ENCODE results near the gene TTLL5.

Gene TTLL5

DNA sequence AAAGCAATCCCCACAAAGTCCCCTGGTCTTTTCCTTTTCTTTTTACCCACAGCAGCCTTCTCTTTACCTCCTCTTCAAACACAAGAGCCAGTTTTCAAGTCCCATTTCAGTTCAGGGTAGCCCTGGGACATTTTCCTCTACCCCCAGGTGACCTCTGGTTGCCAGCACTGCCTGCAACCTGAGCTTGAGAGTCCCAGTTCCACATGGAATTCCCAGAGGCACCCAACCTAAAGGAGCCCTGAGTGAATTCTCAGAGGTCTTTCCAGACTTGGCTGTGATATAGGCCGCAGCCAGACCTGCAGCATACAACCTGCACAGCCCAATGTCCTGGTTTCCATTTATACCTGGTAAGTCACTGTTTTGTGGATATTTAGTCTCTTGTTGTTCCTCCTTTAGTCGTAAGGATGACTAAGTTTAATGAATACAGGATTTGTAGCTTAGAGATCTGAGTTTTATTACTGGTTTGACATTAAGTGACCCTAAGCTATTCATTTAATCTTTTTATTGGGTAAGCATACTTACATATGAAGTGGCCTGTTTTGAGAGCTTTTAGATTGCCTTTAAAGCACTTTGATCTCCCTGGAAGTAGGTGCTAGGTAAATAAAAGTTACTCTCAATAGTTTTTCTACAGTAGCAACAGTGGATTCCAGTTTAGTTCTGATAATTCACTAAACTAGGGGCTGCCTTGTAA lies 160.9 kb downstream of the TTLL5 start (continued):
- TF ChIP-seq, protein P1, sequence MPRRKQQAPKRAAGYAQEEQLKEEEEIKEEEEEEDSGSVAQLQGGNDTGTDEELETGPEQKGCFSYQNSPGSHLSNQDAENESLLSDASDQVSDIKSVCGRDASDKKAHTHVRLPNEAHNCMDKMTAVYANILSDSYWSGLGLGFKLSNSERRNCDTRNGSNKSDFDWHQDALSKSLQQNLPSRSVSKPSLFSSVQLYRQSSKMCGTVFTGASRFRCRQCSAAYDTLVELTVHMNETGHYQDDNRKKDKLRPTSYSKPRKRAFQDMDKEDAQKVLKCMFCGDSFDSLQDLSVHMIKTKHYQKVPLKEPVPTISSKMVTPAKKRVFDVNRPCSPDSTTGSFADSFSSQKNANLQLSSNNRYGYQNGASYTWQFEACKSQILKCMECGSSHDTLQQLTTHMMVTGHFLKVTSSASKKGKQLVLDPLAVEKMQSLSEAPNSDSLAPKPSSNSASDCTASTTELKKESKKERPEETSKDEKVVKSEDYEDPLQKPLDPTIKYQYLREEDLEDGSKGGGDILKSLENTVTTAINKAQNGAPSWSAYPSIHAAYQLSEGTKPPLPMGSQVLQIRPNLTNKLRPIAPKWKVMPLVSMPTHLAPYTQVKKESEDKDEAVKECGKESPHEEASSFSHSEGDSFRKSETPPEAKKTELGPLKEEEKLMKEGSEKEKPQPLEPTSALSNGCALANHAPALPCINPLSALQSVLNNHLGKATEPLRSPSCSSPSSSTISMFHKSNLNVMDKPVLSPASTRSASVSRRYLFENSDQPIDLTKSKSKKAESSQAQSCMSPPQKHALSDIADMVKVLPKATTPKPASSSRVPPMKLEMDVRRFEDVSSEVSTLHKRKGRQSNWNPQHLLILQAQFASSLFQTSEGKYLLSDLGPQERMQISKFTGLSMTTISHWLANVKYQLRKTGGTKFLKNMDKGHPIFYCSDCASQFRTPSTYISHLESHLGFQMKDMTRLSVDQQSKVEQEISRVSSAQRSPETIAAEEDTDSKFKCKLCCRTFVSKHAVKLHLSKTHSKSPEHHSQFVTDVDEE (CRISPR knock-in tag; IDR thresholded peaks at IDR 0.05): no peak
- no peak for TF ChIP-seq GLIS3 (CRISPR knock-in tag; IDR thresholded peaks at IDR 0.05)

DNA sequence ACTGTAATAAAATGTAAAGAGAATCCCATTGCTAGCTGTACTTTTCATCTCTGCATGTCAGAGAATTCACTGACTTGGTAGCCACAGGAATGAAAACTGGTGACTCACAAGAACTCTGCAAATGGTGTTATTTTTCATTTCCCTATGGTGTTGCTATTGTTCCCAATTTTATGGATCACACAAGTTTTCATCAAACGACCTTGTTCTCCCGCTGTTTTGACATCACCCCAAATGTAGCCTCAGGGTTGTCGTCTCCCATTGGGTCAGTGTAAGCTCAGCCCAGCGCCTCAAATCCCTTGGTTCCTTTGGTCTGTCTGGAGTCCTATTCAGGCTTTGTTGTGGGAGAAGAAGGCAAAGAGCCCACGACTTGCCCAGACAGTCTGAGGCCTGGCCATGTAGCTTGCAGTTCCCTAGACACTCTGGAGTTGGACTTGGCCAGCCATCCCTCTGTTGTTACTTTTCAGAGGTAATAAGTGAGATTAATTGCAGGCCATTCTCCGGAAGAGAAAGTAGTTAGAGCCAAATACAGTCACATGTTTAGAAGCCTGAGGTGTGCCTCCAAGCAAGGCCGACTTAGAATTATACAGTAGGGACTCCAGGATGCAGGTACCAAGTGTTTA lies 161.6 kb downstream of the TTLL5 start:
- ATAC-seq: peak; percentile 90
- TF ChIP-seq ZFP3 (CRISPR knock-in tag; IDR thresholded peaks at IDR 0.05): no peak
- TF ChIP-seq RARB (CRISPR knock-in tag; IDR thresholded peaks at IDR 0.05): no peak
- TF ChIP-seq ISL1 (CRISPR knock-in tag; IDR thresholded peaks at IDR 0.05): no peak
- TF ChIP-seq BACH2 (CRISPR knock-in tag; IDR thresholded peaks at IDR 0.05; ENCODE audit: borderline replicate concordance): no peak
- no peak for TF ChIP-seq ARNTL (CRISPR knock-in tag; IDR thresholded peaks at IDR 0.05; ENCODE audit: borderline replicate concordance, low read depth)
- no peak for TF ChIP-seq ZC3H10 (CRISPR knock-in tag; IDR thresholded peaks at IDR 0.05)
- no peak for TF ChIP-seq OSR1 (CRISPR knock-in tag; IDR thresholded peaks at IDR 0.05)
- no peak for TF ChIP-seq ESRRG (CRISPR knock-in tag; IDR thresholded peaks at IDR 0.05)
- TF ChIP-seq ZNF70 (CRISPR knock-in tag; IDR thresholded peaks at IDR 0.05): no peak
- TF ChIP-seq, protein P1 (CRISPR knock-in tag; IDR thresholded peaks at IDR 0.05): no peak
- TF ChIP-seq, protein P2, sequence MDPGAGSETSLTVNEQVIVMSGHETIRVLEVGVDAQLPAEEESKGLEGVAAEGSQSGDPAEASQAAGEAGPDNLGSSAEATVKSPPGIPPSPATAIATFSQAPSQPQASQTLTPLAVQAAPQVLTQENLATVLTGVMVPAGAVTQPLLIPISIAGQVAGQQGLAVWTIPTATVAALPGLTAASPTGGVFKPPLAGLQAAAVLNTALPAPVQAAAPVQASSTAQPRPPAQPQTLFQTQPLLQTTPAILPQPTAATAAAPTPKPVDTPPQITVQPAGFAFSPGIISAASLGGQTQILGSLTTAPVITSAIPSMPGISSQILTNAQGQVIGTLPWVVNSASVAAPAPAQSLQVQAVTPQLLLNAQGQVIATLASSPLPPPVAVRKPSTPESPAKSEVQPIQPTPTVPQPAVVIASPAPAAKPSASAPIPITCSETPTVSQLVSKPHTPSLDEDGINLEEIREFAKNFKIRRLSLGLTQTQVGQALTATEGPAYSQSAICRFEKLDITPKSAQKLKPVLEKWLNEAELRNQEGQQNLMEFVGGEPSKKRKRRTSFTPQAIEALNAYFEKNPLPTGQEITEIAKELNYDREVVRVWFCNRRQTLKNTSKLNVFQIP (CRISPR knock-in tag; IDR thresholded peaks at IDR 0.05; ENCODE audit: borderline replicate concordance, low read depth): no peak
- TF ChIP-seq, protein P3, sequence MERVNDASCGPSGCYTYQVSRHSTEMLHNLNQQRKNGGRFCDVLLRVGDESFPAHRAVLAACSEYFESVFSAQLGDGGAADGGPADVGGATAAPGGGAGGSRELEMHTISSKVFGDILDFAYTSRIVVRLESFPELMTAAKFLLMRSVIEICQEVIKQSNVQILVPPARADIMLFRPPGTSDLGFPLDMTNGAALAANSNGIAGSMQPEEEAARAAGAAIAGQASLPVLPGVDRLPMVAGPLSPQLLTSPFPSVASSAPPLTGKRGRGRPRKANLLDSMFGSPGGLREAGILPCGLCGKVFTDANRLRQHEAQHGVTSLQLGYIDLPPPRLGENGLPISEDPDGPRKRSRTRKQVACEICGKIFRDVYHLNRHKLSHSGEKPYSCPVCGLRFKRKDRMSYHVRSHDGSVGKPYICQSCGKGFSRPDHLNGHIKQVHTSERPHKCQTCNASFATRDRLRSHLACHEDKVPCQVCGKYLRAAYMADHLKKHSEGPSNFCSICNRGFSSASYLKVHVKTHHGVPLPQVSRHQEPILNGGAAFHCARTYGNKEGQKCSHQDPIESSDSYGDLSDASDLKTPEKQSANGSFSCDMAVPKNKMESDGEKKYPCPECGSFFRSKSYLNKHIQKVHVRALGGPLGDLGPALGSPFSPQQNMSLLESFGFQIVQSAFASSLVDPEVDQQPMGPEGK (CRISPR knock-in tag; IDR thresholded peaks at IDR 0.05; ENCODE audit: borderline replicate concordance): no peak
- TF ChIP-seq ZNF8 (CRISPR knock-in tag; IDR thresholded peaks at IDR 0.05): no peak

DNA sequence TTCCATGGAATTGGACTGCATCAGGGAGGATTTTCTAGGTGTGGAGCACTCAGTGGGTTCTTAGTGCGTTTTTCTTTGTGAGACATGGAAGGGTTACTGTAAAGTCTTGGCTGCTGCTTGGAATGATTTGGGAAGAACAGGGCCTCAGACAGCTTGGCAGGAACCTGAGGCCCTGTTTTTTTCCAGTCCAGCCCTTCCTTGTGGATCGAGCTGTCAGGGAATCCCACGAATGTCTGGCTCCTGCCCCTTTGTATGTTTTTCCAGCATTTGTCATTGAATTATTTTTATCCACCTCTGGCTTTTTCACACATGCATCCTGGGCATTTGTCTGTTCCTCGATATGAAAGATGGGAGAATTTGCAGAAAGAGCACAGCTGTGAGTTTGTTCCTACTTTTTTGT lies 162.3 kb downstream of the TTLL5 start:
- TF ChIP-seq ESRRG (CRISPR knock-in tag; IDR thresholded peaks at IDR 0.05): no peak
- no peak for TF ChIP-seq OSR1 (CRISPR knock-in tag; IDR thresholded peaks at IDR 0.05)
- TF ChIP-seq GLIS3 (CRISPR knock-in tag; IDR thresholded peaks at IDR 0.05): no peak
- TF ChIP-seq ZC3H10 (CRISPR knock-in tag; IDR thresholded peaks at IDR 0.05): no peak
- TF ChIP-seq, protein P3 (CRISPR knock-in tag; IDR thresholded peaks at IDR 0.05; ENCODE audit: borderline replicate concordance): no peak
- no peak for TF ChIP-seq BACH2 (CRISPR knock-in tag; IDR thresholded peaks at IDR 0.05; ENCODE audit: borderline replicate concordance)
- no peak for TF ChIP-seq TCF4 (CRISPR knock-in tag; IDR thresholded peaks at IDR 0.05; ENCODE audit: borderline replicate concordance)
- no peak for TF ChIP-seq PPARA (CRISPR knock-in tag; IDR thresholded peaks at IDR 0.05; ENCODE audit: borderline replicate concordance)
- no peak for TF ChIP-seq ZFP3 (CRISPR knock-in tag; IDR thresholded peaks at IDR 0.05)
- no peak for TF ChIP-seq RARB (CRISPR knock-in tag; IDR thresholded peaks at IDR 0.05)
- no peak for TF ChIP-seq CSDC2 (CRISPR knock-in tag; IDR thresholded peaks at IDR 0.05)
- no peak for TF ChIP-seq ARNTL (CRISPR knock-in tag; IDR thresholded peaks at IDR 0.05; ENCODE audit: borderline replicate concordance, low read depth)
- TF ChIP-seq, protein P4, sequence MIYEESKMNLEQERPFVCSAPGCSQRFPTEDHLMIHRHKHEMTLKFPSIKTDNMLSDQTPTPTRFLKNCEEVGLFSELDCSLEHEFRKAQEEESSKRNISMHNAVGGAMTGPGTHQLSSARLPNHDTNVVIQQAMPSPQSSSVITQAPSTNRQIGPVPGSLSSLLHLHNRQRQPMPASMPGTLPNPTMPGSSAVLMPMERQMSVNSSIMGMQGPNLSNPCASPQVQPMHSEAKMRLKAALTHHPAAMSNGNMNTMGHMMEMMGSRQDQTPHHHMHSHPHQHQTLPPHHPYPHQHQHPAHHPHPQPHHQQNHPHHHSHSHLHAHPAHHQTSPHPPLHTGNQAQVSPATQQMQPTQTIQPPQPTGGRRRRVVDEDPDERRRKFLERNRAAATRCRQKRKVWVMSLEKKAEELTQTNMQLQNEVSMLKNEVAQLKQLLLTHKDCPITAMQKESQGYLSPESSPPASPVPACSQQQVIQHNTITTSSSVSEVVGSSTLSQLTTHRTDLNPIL (CRISPR knock-in tag; IDR thresholded peaks at IDR 0.05; ENCODE audit: low read depth): no peak

More for the DNA sequence above, 162.3 kb downstream of the TTLL5 start:
- no peak for ATAC-seq

All from SK-N-SH treated with all-trans-retinoic acid at 6 μM for 48 hours (cell line).